Chondrocyte (in vitro differentiated cells): ENCODE data around the gene C1orf185. TPM values are rescaled to one million over a fixed set of nuclear protein-coding genes. Genes with fewer than 3 reads are reported as not detected.
A peak's percentile ranks its signal among the peaks of the same experiment; 100 is the strongest.
"Not testable (repeated sequence)": the region's sequence is repeated elsewhere in the genome, so short reads cannot be mapped to it uniquely, and the experiment has no call there.

Source experiments
- DNase-seq: peaks from one replicate; pipeline ENCODE4 v3.0.0; 2021; ENCODE audit warnings: mixed read lengths, low spot score
- H3K27ac Mint-ChIP-seq: one replicate; pipeline ENCODE4 v1.8.0; 2021; ENCODE audit warnings: mild to moderate bottlenecking, moderate library complexity, mixed read lengths; ENCODE audit not compliant: unreplicated experiment
- H3K27me3 Mint-ChIP-seq: 2 replicates; pipeline ENCODE4 v1.8.0; 2021; ENCODE audit warnings: low read depth, mixed read lengths
- H3K36me3 Mint-ChIP-seq: 2 replicates; pipeline ENCODE4 v1.8.0; 2021; ENCODE audit warnings: low read depth, mixed read lengths
- H3K4me1 Mint-ChIP-seq: 2 replicates; pipeline ENCODE4 v1.8.0; 2021; ENCODE audit warnings: low read depth, mild to moderate bottlenecking, mixed read lengths
- H3K4me3 Mint-ChIP-seq: one replicate; pipeline ENCODE4 v1.8.0; 2021; ENCODE audit warnings: mild to moderate bottlenecking, moderate library complexity, mixed read lengths; ENCODE audit not compliant: unreplicated experiment
- H3K9me3 Mint-ChIP-seq: 2 replicates; pipeline ENCODE4 v1.8.0; 2021; ENCODE audit warnings: low read depth, mixed read lengths
- total RNA-seq: library from RNA; stranded (reverse); gene quantifications from 3 replicates; pipeline ENCODE4 v1.2.1, GENCODE V29; 2021
- TF ChIP-seq, protein P1 (sequence below): fragments of 200-600 bp; sonication (generic); IDR thresholded peaks from 2 replicates; pipeline ENCODE4 v1.5.0; 2021; ENCODE audit warnings: antibody characterized with exemption, mild to moderate bottlenecking, moderate library complexity

Gene C1orf185
- total RNA-seq, 1 donor from 2014 or later: not detected

DNA sequence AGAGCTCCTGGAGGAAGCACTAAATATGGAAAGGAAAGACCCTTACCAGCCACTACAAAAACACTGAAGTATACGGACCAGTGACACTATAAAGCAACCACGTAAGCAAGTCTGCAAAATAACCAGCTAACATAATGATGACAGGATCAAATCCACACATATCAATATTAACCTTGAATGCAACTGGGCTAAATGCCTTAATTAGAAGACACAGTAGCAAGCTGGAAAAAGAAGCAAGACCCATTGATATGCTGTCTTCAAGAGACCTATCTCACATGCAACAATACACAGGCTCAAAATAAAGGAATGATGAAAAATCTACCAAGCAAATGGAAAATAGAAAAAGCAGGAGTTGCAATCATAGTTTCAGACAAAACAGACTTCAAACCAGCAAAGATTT is 31.0 kb downstream of the C1orf185 start:
- Mint-ChIP-seq H3K4me1 (no peaks in the 10 kb centered on the region), H3K27ac (no peak overlapping the region), H3K36me3 (peaks cover 9% of the 10 kb centered on the region), H3K4me3 (no peak overlapping the region), H3K27me3 (peaks cover 30% of the 10 kb centered on the region), H3K9me3 (peaks cover 31% of the 10 kb centered on the region)
- no peak for DNase-seq
- TF ChIP-seq, protein P1, sequence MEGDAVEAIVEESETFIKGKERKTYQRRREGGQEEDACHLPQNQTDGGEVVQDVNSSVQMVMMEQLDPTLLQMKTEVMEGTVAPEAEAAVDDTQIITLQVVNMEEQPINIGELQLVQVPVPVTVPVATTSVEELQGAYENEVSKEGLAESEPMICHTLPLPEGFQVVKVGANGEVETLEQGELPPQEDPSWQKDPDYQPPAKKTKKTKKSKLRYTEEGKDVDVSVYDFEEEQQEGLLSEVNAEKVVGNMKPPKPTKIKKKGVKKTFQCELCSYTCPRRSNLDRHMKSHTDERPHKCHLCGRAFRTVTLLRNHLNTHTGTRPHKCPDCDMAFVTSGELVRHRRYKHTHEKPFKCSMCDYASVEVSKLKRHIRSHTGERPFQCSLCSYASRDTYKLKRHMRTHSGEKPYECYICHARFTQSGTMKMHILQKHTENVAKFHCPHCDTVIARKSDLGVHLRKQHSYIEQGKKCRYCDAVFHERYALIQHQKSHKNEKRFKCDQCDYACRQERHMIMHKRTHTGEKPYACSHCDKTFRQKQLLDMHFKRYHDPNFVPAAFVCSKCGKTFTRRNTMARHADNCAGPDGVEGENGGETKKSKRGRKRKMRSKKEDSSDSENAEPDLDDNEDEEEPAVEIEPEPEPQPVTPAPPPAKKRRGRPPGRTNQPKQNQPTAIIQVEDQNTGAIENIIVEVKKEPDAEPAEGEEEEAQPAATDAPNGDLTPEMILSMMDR: no peak

DNA sequence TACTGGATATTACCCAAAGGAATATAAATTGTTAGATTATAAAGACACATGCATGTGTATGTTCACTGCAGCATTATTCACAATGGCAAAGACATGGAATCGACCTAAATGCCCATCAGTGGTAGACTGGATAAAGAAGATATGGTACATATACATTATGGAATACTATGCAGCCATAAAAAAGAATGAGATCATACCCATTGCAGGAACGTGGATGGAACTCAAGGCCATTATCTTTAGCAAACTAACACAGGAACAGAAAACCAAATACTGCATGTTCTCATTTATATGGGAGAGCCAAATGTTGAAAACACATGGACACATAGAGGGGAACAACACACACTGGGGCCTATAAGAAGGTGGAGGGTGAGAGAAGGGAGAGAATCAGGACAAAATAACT is 35.7 kb downstream of the C1orf185 start:
- peaks cover 23% of the 10 kb centered on the region for H3K9me3 Mint-ChIP-seq
- not testable (repeated sequence) for H3K4me1 Mint-ChIP-seq, H3K27ac Mint-ChIP-seq, H3K36me3 Mint-ChIP-seq, DNase-seq, H3K4me3 Mint-ChIP-seq
- H3K27me3 Mint-ChIP-seq: peaks cover 43% of the 10 kb centered on the region

DNA sequence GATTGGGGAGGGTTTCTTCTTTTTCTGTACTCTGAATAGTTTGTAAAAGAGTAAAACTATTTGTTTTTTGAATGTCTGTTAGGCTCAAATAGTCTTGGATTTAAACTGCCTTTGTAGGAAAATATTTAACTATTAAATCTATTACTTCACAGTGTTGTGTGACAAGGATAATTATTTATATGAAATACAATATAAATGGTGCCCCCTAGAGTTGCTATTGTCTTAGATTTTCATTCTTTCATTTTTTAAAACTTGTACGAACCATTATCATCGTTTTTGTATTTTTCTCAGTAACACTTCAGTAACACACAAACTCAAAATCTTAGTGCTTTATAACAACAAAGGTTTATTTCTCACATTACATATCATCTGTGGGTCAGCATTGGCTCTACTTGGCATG is 37.4 kb downstream of the C1orf185 start:
- TF ChIP-seq, protein P1: peak; percentile 70
- Mint-ChIP-seq H3K4me3 (no peak overlapping the region), H3K27me3 (peaks cover 43% of the 10 kb centered on the region), H3K36me3 (no peaks in the 10 kb centered on the region), H3K9me3 (peaks cover 10% of the 10 kb centered on the region), H3K27ac (no peak overlapping the region), H3K4me1 (no peaks in the 10 kb centered on the region)
- no peak for DNase-seq

DNA sequence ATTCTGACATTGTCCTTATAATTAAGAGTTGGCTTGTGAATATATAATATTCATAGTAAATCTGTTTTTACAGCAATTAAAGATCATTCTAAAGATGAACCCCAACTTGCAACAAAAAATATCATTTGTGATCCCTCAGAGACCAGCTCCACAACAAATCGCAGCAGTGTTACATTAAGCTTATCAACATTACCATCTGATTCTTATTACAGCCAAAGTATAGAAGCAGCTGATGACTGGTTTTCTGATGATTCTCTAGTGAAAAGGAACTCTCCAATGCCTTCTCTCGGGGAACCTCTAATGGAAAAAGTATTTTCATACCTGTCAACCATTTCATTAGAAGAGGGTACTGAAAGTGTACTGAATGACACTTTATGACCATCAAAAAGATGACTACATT is 45.4 kb downstream of the C1orf185 start:
- no peaks in the 10 kb centered on the region for H3K9me3 Mint-ChIP-seq
- H3K4me1 Mint-ChIP-seq: no peaks in the 10 kb centered on the region
- H3K27ac Mint-ChIP-seq: no peak overlapping the region
- H3K4me3 Mint-ChIP-seq: no peak overlapping the region
- peaks cover 22% of the 10 kb centered on the region for H3K27me3 Mint-ChIP-seq
- TF ChIP-seq, protein P1: no peak
- DNase-seq: no peak
- H3K36me3 Mint-ChIP-seq: no peaks in the 10 kb centered on the region

DNA sequence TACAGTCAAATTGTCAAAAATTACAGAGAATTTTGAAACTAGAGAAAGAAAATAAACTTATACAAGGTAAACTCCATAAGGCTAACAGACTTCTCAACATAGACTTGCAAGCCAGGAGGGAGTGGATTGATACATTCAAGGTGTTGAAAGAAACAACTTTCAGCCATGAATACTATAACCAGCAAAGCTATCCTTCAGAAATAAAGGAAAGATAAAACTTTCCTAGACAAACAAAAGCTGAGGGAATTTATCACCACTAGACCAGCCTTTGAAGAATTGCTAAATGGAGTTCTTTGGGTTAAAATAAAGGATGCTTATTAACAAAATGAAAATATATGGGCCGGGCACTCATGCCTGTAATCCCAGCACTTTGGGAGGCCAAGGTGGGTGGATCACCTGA is 52.7 kb downstream of the C1orf185 start:
- Mint-ChIP-seq H3K27ac (no peak overlapping the region), H3K4me3 (no peak overlapping the region), H3K36me3 (peaks cover 2% of the 10 kb centered on the region), H3K27me3 (peaks cover 20% of the 10 kb centered on the region), H3K4me1 (no peaks in the 10 kb centered on the region), H3K9me3 (peaks cover 10% of the 10 kb centered on the region)
- no peak for DNase-seq
- TF ChIP-seq, protein P1: no peak

DNA sequence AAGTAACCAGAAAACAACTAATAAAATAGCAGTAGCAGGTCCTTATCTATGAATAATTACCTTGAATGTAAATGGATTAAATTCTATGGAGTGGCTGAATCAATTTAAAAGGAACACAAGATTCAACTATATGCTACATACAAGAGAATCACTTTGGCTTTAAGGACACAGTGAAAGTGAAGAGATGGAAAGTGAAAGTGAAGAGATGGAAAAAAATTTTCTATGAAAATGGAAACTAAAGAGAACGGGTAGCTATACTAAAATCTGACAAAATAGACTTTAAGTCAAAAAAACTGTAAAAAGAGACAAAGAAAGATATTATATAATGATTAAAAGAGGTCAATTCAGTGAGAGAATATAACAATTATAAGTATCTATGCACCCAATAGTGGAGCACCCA is 54.7 kb downstream of the C1orf185 start:
- no peak overlapping the region for H3K27ac Mint-ChIP-seq
- TF ChIP-seq, protein P1: no peak
- no peak for DNase-seq
- no peak overlapping the region for H3K4me3 Mint-ChIP-seq
- peaks cover 10% of the 10 kb centered on the region for H3K9me3 Mint-ChIP-seq
- no peaks in the 10 kb centered on the region for H3K4me1 Mint-ChIP-seq
- H3K36me3 Mint-ChIP-seq: peaks cover 2% of the 10 kb centered on the region
- H3K27me3 Mint-ChIP-seq: peaks cover 30% of the 10 kb centered on the region
